Psoas muscle (tissue), 8 donors: ENCODE data around the gene CAPS. TPM values are rescaled to one million over a fixed set of nuclear protein-coding genes. Genes with fewer than 3 reads are reported as not detected.
A peak's percentile ranks its signal among the peaks of the same experiment; 100 is the strongest.

ENCODE experiments used
- ATAC-seq, 4 donors: fragments of 200-7000 bp; cut with Tn5 transposase; one replicate each; pipeline ENCODE4 v1.9.1; 2020; ENCODE audit warnings: moderate library complexity in 3 of 4, mild to moderate bottlenecking in 2 of 4
- DNase-seq, 2 donors: peaks; one replicate each; pipeline ENCODE4 v3.0.0-alpha.2; 2020
- H3K27ac ChIP-seq: fragments of 200-600 bp; one replicate; pipeline ENCODE4 v1.8.0; 2022
- H3K27me3 ChIP-seq, 3 donors: fragments of 200-600 bp in 1 of 3; one replicate each; pipeline versions ENCODE4 v1.6.1 to v1.8.0; 2013 to 2022; ENCODE audit warnings: low read length in 2 of 3, mild to moderate bottlenecking in 2 of 3, moderate library complexity in 1 of 3; ENCODE audit not compliant: insufficient read depth in 3 of 3
- H3K36me3 ChIP-seq, 2 donors: fragments of 200-600 bp in 1 of 2; one replicate each; pipeline versions ENCODE4 v1.6.1 to v1.8.0; 2013 to 2022; ENCODE audit warnings: low read depth in 1 of 2, mild to moderate bottlenecking in 1 of 2, moderate library complexity in 1 of 2; ENCODE audit not compliant: insufficient read depth in 1 of 2
- H3K4me1 ChIP-seq: fragments of 200-600 bp; one replicate; pipeline ENCODE4 v1.8.0; 2022
- H3K4me3 ChIP-seq: fragments of 200-600 bp; one replicate; pipeline ENCODE4 v1.8.0; 2022; ENCODE audit warnings: mild to moderate bottlenecking
- H3K9me3 ChIP-seq: fragments of 200-600 bp; one replicate; pipeline ENCODE4 v1.8.0; 2022
- WGBS, 3 donors: extraction: QIAGEN DNeasy Blood & Tissue Kit; methylation state at CpG; one replicate each; pipeline versions ENCODE4 v1.1.6 to v1.1.7; 2013; 5-methylcytosine and 5-hydroxymethylcytosine counted together
- intact Hi-C, 2 donors: fragments of 100-400 bp; cut with DNase I; formaldehyde crosslinking; loops; one replicate each; pipeline versions ENCODE4 v1.11.0 to v1.14.2; 2022
- polyA plus RNA-seq, 3 donors: library from polyadenylated mRNA; stranded (reverse); fragments of 200-250 nt; gene quantifications; one replicate each; pipeline ENCODE4 v1.2.3, GENCODE V29; 2013
- total RNA-seq, 4 donors: library from RNA; stranded (reverse); fragmentation: NEBNext Ultra II Directional in 2 of 4; extraction: Animal tissue kit (Norgen Biotek cat#: 25700) in 2 of 4; gene quantifications; one replicate each; pipeline versions ENCODE4 v1.2.1 to v1.2.4, GENCODE V29; 2021 to 2023
- TF ChIP-seq, protein P1 (sequence below): fragments of 200-600 bp; IDR thresholded peaks from one replicate; pipeline ENCODE4 v1.8.0; 2022; ENCODE audit warnings: antibody characterized with exemption
- donor health status: healthy with polysubstance abuse.
- donor health status: DM: no; HTN: no; CAD: no; lungs with moderate emphysema.
- donor health status: Bipolar disorder and iron deficiency.
- donor health status: healthy.
- donor health status: DM: yes; HTN: yes; CAD: no.
- donor health status: DM: no; HTN: no; CAD: no.
- donor health status: DM: no; HTN: no; CAD: no.
- donor health status: DM: yes; HTN: yes; CAD: no.

Gene CAPS
- total and polyA plus RNA-seq, 7 donors, result 1.2 to 2.9 (median 1.5) TPM

DNA sequence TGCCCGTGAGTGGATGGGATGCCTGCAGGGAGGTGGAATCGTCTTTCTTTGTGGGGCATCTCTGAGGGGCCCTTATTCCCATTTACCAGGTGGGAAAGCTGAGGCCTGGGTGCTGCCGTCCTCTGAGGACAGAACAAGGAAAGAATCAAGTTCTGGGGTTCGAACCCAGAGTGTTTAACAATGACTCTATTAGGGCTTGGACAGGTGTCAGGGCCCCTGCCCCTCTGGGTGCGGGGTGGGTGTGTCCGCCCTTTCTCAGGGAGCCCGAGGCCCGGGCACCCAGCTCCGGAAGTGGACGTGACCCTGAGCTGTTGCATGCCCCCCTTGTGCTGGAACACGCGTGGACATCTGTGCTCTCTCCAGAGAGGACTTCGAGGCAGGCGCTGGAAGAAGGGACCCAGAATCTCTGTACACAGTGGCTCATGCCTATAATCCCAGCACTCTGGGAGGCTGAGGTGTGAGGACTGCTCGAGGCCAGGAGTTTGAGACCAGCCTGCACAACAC lies 21.2 kb upstream of the CAPS start:
- Histone ChIP-seq H3K4me3 (no peak overlapping the region), H3K27me3 (peaks cover 0 to 27% (median 3%) of the 10 kb centered on the region in 3 donors), H3K9me3 (no peaks in the 10 kb centered on the region), H3K36me3 (peaks cover 0 to 22% of the 10 kb centered on the region in 2 donors), H3K27ac (no peak overlapping the region), H3K4me1 (peaks cover 5% of the 10 kb centered on the region)
- 47 to 48% (median 47%) methylated on average over 15 of the region's 15 CpGs for WGBS, 3 donors
- DNase-seq (no peak), ATAC-seq (peak in 3 of 4 donors; percentile 5 to 19 (median 16))
- intact Hi-C loops, result loop anchor here in 1 of 2 donors (2.0 kb wide), 1 partner anchor 88 kb away; the partner anchor contains the start of gene NRTN
- TF ChIP-seq, protein P1, sequence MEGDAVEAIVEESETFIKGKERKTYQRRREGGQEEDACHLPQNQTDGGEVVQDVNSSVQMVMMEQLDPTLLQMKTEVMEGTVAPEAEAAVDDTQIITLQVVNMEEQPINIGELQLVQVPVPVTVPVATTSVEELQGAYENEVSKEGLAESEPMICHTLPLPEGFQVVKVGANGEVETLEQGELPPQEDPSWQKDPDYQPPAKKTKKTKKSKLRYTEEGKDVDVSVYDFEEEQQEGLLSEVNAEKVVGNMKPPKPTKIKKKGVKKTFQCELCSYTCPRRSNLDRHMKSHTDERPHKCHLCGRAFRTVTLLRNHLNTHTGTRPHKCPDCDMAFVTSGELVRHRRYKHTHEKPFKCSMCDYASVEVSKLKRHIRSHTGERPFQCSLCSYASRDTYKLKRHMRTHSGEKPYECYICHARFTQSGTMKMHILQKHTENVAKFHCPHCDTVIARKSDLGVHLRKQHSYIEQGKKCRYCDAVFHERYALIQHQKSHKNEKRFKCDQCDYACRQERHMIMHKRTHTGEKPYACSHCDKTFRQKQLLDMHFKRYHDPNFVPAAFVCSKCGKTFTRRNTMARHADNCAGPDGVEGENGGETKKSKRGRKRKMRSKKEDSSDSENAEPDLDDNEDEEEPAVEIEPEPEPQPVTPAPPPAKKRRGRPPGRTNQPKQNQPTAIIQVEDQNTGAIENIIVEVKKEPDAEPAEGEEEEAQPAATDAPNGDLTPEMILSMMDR, result no peak

DNA sequence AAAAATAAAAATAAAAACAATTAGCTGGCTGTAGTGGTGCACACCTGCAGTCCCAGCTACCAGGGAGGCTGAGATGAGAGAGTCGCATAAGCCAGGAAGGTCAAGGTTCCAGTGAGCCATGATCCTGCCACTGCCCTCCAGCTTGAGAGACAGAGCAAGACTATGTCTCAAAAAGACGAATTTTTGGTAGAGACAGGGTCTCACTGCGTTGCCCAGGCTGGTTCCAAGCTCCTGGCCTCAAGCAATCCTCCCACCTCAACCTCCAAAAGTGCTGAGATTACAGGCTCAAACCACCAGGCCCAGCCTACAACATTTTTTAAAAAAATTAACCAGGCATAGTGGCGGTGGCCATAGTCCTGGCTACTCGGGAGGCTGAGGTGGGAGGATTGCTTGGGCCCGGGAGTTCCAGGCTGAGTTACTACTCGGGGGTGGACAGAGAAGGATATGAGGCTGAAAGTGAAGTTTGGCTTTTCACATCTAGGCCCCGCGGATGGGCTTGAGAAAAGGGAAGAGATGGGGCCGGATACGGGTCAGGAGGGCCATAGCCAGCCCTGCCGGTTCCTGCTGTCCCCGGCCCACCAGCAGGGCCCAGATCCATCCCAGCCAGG lies 20.7 kb upstream of the CAPS start:
- Histone ChIP-seq H3K9me3 (no peaks in the 10 kb centered on the region), H3K27ac (no peak overlapping the region), H3K4me1 (peaks cover 5% of the 10 kb centered on the region), H3K36me3 (peaks cover 0 to 22% of the 10 kb centered on the region in 2 donors), H3K4me3 (no peak overlapping the region), H3K27me3 (peaks cover 0 to 22% (median 3%) of the 10 kb centered on the region in 3 donors)
- no peak for DNase-seq
- intact Hi-C loops, result loop anchor here in 1 of 2 donors (2.0 kb wide), 1 partner anchor 89 kb away; the partner anchor contains the start of gene NRTN
- TF ChIP-seq, protein P1, result no peak
- ATAC-seq, result peak in 1 of 4 donors; percentile 38
- WGBS, 3 donors, result 42 to 45% (median 44%) methylated on average over 13 of the region's 13 CpGs

DNA sequence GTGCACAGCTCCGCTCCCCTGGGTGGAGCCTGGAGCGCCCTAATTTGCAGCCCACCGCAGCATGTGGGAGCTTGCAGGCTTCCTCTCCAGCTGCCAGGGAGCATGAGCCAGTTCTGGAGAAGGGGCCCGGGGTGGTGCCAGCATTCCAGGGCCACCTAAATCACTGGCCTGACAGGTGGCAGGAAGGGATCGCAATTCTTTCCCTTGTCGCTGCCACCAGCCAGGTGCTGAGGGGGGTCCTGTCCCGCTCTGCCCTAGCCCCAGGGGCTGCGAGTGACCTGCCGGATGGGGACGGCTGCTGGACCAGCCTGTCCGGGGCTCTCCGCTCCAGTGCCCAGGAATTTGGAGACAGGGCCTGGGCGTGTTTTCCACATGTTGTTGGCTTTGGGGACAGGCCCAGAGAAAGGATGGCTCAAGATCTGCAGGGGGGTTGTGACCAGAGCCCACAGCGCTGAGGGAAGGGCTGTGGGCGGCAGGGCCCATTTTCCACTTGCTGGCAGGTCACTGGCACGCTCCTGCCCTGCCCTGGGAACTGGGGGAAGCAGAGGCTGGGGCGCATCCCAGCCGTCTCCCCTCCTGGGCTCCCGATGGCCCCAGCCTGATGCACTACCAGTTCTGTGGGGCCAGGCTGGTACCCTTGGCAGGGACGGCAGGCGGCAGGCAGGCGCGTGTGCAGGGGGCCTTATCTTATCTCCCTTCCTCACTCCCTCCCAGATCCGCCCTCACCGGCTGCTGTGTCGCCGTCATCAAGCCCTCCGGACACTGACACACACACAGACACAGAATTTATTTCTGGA lies 19.9 kb upstream of the CAPS start:
- ATAC-seq (peak; percentile 19 to 38 (median 34)), DNase-seq (no peak)
- Histone ChIP-seq H3K4me3 (no peak overlapping the region), H3K4me1 (peaks cover 5% of the 10 kb centered on the region), H3K27me3 (peaks cover 0 to 18% (median 3%) of the 10 kb centered on the region in 3 donors), H3K9me3 (no peaks in the 10 kb centered on the region), H3K36me3 (peaks cover 0 to 22% of the 10 kb centered on the region in 2 donors), H3K27ac (no peak overlapping the region)
- TF ChIP-seq, protein P1, result no peak
- 37 to 47% (median 39%) methylated on average over 26 to 28 of the region's 28 CpGs for WGBS, 3 donors
- intact Hi-C loops, result loop anchor here in 1 of 2 donors (2.0 kb wide), 1 partner anchor 89 kb away; the partner anchor contains the start of gene NRTN

DNA sequence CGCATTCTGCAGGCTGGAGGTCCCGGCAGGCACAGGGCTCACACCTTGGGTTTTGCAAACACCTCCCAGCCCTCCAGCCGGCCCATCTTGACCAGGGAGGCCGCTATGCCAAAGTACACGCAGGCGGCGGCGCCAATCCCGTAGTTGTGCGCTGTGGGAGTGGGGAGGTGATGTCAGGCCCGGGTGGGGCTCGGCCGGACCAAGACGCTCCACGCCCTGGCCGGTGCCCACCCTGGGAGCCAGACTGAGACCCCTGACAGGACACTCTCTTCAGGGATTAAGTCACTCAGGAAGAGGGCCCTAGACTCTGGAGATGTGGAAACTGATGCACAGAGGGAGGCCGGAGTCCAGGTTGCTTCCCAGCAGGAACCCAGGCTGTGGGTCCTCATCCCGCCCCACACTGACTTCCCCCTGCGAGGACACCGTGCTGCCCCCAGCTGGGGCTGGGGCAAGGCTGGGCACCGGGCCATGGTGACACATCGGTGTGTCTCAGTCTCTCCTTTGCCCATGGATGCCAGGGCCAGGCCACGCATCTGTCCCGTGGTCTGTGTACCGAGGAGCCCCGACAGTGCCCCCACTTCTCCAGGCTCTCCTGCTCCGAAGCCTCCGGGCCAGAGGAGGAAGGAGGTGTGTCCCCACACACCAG lies 19.2 kb upstream of the CAPS start:
- DNase-seq, result no peak
- no peak for ATAC-seq
- whole genome bisulfite sequencing, 3 donors, result 75 to 83% (median 80%) methylated on average over 26 to 28 of the region's 28 CpGs
- intact Hi-C loops, result no loop called here
- Histone ChIP-seq H3K4me1 (peaks cover 5% of the 10 kb centered on the region), H3K36me3 (peaks cover 0 to 22% of the 10 kb centered on the region in 2 donors), H3K27me3 (peaks cover 0 to 18% (median 0%) of the 10 kb centered on the region in 3 donors), H3K4me3 (no peak overlapping the region), H3K9me3 (no peaks in the 10 kb centered on the region), H3K27ac (no peak overlapping the region)
- TF ChIP-seq, protein P1, result no peak
